Mammary epithelial cell (primary cell): ENCODE measurements around the gene NRSN2.

ENCODE experiments used
- CTCF ChIP-seq, 2 donors: IDR thresholded peaks in 1 of 2; conservative IDR thresholded peaks in 1 of 2; 2 replicates each; pipeline ENCODE4 v1.5.1; 2011 to 2012; ENCODE audit warnings: inconsistent platforms in 2 of 2, low read length in 2 of 2, mild to moderate bottlenecking in 2 of 2, control low read depth in 1 of 2, low read depth in 1 of 2; ENCODE audit not compliant: insufficient read depth in 1 of 2; ENCODE audit errors: extremely low read depth in 1 of 2
- EZH2 ChIP-seq: IDR thresholded peaks from 2 replicates; pipeline ENCODE4 v1.6.1; 2012; ENCODE audit warnings: low read length, inconsistent platforms, borderline replicate concordance

GRCh38 chr20:383889-384288 lies 37.0 kb downstream of the NRSN2 start:
- TF ChIP-seq CTCF (conservative IDR thresholded peaks at IDR 0.05 in 1 of 2, IDR thresholded peaks at IDR 0.05 in 1 of 2; ENCODE audit: extremely low read depth in 1 of 2, insufficient read depth in 1 of 2, low read depth in 1 of 2, low read length in 2 of 2) (no peak), EZH2 (no peak)
